HG02798 (cell line): ENCODE data around the gene ZNF445.
A peak's percentile ranks its signal among the peaks of the same experiment; 100 is the strongest.
"Not testable (repeated sequence)": the region's sequence is repeated elsewhere in the genome, so short reads cannot be mapped to it uniquely, and the experiment has no call there.

Experiments used
- ATAC-seq: cut with Tn5 transposase; IDR thresholded peaks from one replicate; pipeline ENCODE4 v1.9.1; 2021; ENCODE audit warnings: mild to moderate bottlenecking; ENCODE audit not compliant: unreplicated experiment, poor library complexity

ZNF445 gene

GRCh38 chr3:44478055-44478468, 592 bp upstream of the ZNF445 start:
- peak; percentile 6 for ATAC-seq

GRCh38 chr3:44476963-44477311, 533 bp downstream of the ZNF445 start:
- ATAC-seq = no peak

DNA sequence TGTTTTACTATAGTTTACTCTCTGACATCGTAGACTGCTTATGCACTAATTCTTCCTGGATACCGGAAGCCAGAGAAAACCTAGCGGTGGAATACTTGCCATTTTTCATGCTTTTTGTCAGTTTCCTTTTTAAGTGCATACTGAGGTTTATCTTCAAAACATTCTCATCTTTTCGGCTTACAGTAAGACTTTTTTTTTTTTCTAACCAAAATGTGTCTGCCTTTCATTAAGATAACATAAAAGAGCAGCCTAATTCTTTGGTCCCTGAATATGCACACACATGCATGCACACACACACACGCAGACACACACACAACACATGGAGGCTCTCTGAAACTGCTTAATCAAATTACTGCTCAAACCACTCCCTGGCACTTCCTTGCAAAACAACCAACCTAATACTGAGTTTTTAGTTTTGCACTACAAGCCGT, 1.3 kb downstream of the ZNF445 start:
- ATAC-seq = no peak

GRCh38 chr3:44474886-44475285, 2.6 kb downstream of the ZNF445 start:
- not testable (repeated sequence) for ATAC-seq

GRCh38 chr3:44470430-44470829, 7.0 kb downstream of the ZNF445 start:
- no peak for ATAC-seq

- ATAC-seq = no peak
Observed at GRCh38 chr3:44469914-44470313, 7.6 kb downstream of the ZNF445 start.

DNA sequence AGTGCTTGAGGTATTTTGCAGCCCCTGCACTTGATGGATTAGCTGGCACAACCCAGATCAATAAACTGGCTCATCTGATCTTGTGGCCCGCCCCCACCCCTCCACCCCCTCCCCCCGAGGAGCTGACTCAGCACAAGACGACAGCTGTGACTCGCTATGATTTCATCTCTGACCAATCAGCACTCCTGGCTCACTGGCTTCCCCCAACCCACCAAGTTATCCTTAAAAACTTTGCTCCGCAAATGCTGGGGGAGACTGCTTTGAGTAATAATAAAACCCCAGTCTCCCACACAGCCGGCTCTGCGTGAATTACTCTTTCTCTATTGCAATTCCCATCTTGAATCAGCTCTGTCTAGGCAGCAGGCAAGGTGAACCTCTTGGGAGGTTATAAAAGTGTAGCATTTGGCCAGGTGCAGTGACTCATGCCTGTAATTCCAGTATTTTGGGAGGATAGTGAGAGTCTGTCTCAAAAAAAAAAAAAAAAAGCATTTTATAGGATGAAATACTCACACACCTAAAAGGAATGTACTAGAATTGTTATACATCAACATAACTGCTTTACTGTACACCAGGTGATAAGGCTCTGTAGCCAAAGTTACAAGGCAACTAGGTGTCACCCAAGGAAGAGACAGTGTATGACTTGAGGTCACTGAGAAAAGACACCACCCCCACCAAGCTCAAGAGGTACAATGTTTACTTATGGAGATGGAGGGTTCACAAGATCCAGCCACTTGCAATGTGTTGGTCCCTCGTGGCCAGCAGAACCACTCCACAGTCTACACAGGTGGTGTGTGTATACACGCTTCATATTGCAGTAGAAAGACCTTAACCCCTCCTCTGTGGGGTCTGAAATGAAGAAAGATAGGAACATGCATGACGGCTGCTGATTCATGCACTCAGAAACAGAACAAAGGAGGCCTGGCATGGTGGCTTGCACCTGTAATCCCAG, 8.6 kb downstream of the ZNF445 start:
- ATAC-seq = no peak

DNA sequence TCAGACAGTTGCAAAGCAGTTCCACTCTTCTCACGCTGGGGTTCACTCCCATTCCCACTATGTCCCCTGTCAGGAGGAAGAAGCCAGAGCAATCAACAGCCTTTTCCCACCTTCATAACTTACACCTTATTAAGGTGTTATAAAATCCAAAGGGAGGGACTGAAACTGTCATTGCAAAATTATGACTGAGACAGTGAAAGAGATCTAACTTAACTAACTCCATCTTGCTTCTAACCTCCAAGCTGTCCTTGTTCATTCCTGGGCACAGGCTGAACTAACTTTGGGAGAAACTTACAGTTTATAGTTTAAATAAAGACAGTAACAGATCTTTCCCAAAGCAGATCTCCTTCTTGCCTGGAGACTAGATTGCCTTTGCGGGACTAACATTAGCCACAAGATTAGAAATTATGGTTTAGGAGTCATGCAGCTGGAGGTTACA, 9.4 kb downstream of the ZNF445 start:
- not testable (repeated sequence) for ATAC-seq

- ATAC-seq = no peak
Observed at GRCh38 chr3:44467241-44467640, 10.2 kb downstream of the ZNF445 start.

DNA sequence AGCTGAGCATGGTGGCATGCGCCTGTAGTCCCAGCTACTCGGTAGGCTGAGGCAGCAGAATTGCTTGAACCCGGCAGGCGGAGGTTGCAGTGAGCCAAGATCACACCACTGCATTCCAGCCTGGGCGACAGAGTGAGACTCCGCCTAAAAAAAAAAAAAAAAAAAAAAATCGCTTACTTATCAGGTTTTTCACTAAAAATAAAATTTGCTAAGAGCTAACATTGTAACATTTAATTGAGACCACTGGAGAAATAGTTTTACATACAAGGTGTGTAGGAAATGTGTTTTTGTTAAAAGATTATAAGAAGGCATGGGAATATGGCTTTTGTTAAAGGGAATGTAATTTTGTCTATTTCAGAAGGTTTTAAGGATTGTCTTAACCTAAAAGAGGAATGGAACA, 12.6 kb downstream of the ZNF445 start:
- not testable (repeated sequence) for ATAC-seq

DNA sequence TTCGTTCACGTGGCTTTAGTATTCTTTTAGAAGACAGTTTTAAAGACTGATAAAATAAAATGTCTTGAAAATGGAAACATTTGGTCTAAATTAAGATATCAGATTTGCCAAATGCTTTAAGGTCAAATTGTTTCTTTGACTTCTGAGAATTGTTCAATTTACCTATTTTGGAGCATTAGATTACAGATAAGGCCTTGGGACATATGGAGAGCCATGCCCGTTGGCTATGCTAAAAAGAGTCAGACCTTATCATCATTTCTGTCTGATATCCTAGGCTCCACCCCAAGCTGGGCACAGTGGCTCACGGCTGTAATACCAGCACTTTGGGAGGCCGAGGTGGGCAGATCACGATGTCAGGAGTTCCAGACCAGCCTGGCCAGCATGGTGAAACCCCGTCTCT, 13.0 kb downstream of the ZNF445 start:
- ATAC-seq = no peak

GRCh38 chr3:44460050-44460449, 17.4 kb downstream of the ZNF445 start:
- ATAC-seq = not testable (repeated sequence)

GRCh38 chr3:44455318-44455717, 22.2 kb downstream of the ZNF445 start:
- no peak for ATAC-seq

GRCh38 chr3:44454258-44454657, 23.2 kb downstream of the ZNF445 start:
- ATAC-seq = no peak

GRCh38 chr3:44451441-44451840, 26.0 kb downstream of the ZNF445 start:
- ATAC-seq = no peak

DNA sequence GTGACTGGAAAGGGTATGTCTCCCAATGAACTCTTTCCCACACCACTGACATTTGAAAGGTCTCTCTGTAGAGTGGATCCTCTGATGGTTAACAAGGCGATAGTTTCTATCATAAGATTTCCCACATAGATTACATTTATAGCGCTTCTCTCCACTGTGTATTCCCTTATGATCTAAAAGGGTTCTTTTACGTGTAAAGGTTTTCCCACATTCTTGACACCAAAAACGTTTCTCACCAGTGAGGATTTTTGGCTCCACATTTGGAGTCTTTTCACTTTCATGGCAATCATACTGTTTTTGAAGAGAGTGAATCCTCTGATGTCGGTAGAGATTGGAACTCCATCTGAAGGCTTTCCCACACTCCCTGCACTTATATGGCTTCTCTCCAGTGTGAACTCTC, 30.5 kb downstream of the ZNF445 start:
- ATAC-seq = no peak

DNA sequence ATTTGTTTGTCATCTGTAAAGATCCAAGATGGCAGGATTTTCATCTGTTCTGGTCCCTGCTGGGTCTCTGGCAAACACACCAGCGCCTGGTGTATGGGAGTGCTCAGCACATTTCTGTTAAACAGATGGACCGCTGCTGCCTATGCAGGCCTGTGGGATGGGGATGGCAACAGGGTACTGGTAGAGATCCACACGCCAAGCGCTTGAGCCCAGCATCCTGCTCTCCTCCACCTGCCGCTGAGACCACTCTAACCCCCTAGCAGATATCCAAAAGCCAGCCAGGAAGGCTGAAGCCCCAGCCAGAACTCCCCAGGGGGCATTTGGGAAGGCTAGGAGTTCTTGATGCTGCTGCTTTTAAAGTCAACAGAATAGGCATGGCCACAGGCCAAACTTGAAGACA, 31.7 kb downstream of the ZNF445 start:
- ATAC-seq = no peak

GRCh38 chr3:44444896-44445691, 32.4 kb downstream of the ZNF445 start:
- ATAC-seq = no peak

DNA sequence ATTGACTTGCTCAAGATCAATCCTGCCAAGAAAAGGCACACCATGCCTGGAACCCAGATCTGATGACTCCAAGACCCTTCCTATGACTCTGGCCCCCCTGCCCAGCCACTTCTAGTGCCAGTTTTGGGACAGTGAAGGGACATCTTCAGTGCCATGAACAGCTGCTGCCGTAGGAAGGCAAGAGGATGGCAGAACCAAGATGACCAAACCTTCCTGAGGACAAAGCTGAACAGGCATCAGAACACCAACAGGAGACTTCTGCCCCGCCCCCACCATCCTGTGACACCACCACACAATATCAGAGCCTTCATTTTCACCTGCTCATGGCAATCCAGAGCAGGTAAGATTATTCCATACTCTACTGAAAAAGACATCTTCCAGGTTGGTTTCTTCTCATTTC, 33.0 kb downstream of the ZNF445 start:
- no peak for ATAC-seq

- no peak for ATAC-seq
Observed at GRCh38 chr3:44442596-44443309, 34.7 kb downstream of the ZNF445 start.
